ENCODE measurements around the gene CHRNA9. TPM values are rescaled to one million over a fixed set of nuclear protein-coding genes. Genes with fewer than 3 reads are reported as not detected.

CHRNA9 gene
- total and polyA plus RNA-seq, 2 of the 13 experiments (the other 11 are each of a cell fraction or from before 2014, with no cell fraction given): not detected

GRCh38 chr4:40372651-40373050, 37.5 kb downstream of the CHRNA9 start (continued):
- no peak for TF ChIP-seq PRDM15 (CRISPR knock-in tag; IDR thresholded peaks at IDR 0.05)
- TF ChIP-seq JARID2 (CRISPR knock-in tag; IDR thresholded peaks at IDR 0.05; ENCODE audit: insufficient replicate concordance): no peak
- TF ChIP-seq, protein P1, sequence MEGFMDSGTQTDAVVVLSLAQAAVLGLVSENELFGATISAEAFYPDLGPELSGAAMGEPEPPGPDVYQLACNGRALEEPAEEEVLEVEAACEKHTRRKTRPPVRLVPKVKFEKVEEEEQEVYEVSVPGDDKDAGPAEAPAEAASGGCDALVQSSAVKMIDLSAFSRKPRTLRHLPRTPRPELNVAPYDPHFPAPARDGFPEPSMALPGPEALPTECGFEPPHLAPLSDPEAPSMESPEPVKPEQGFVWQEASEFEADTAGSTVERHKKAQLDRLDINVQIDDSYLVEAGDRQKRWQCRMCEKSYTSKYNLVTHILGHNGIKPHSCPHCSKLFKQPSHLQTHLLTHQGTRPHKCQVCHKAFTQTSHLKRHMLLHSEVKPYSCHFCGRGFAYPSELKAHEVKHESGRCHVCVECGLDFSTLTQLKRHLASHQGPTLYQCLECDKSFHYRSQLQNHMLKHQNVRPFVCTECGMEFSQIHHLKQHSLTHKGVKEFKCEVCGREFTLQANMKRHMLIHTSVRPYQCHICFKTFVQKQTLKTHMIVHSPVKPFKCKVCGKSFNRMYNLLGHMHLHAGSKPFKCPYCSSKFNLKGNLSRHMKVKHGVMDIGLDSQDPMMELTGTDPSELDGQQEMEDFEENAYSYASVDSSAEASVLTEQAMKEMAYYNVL (CRISPR knock-in tag; IDR thresholded peaks at IDR 0.05; ENCODE audit: borderline replicate concordance): no peak
- no peak for TF ChIP-seq FOXK2 (IDR thresholded peaks at IDR 0.05)
- no peak for TF ChIP-seq RCOR2 (CRISPR knock-in tag; IDR thresholded peaks at IDR 0.05)
- no peak for TF ChIP-seq ZFP36L1 (CRISPR knock-in tag; IDR thresholded peaks at IDR 0.05)

DNA sequence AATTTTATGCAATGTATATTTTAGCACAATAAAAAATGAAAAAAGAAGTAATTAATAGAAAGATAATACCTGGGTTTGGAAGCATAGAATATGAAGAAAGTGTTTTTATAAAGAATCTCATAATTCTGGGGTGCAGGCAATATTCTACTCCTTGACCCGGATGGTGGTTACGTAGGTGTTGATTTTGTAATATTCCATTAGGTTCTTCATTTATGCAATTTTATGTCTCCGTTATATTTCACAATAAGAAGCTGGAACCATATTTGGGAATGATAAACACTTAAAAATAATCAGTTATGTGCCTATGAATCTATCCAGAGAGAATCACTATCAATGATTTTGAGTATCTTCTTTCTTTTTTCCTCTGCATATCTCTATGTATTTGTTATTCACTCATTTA, 38.5 kb downstream of the CHRNA9 start:
- H3K27me3 ChIP-seq (ENCODE audit: control insufficient read depth in 1 of 2, insufficient read depth in 2 of 2, low read length in 2 of 2): peaks cover 0 to 1% of the 10 kb centered on the region in 2 experiments; a peak in 2 of 5 replicates
- no TSS peak for BruUV-seq (replicated peaks)

More for the DNA sequence above, 38.5 kb downstream of the CHRNA9 start:
- ChIA-PET CTCF (ENCODE audit: low intra/inter-chr PET ratio, low total read pairs) (no interaction called here), POLR2A (no interaction called here)
- H4K20me1 ChIP-seq (ENCODE audit: insufficient read depth, low read length): no peaks in the 10 kb centered on the region
- H3K79me2 ChIP-seq (ENCODE audit: insufficient read depth, low read length): no peaks in the 10 kb centered on the region
- H3K36me3 ChIP-seq (replicated peaks in 1 of 2; ENCODE audit: control insufficient read depth in 1 of 2, insufficient read depth in 2 of 2, low read length in 2 of 2): no peaks in the 10 kb centered on the region
- no peak overlapping the region for H3K9ac ChIP-seq (ENCODE audit: insufficient read depth, low read depth, low read length)
- 65% methylated on average over 3 of the region's 3 CpGs for WGBS (ENCODE audit: low lambda C conversion rate)
- no peak overlapping the region for H3K27ac ChIP-seq (ENCODE audit: extremely low read length, insufficient read depth, low read length)
- intact Hi-C loops (cut with micrococcal nuclease; ENCODE audit: unreplicated experiment): no loop called here
- no peak overlapping the region for H2AFZ ChIP-seq (ENCODE audit: low read length)
- peaks cover 22% of the 10 kb centered on the region for H3K4me1 ChIP-seq (ENCODE audit: insufficient read depth, low read length)
- in situ Hi-C loops (cut with HindIII; ENCODE audit: extremely low pct_ligation_motif_present, low pct_unique_long_range_greater_than_20kb): no loop called here
- H3K4me2 ChIP-seq (ENCODE audit: low read depth, low read length): no peak overlapping the region
- no peaks in the 10 kb centered on the region for H3K9me3 ChIP-seq (ENCODE audit: low read length)
- H3K4me3 ChIP-seq (replicated peaks in 1 of 3; ENCODE audit: insufficient read depth in 1 of 3, low read depth in 2 of 3, low read length in 3 of 3): no peak overlapping the region
- no peak for TF ChIP-seq ZNF34 (CRISPR knock-in tag; IDR thresholded peaks at IDR 0.05; ENCODE audit: borderline replicate concordance)
- TF ChIP-seq E2F2 (CRISPR knock-in tag; IDR thresholded peaks at IDR 0.05; ENCODE audit: borderline replicate concordance): no peak
- no peak for TF ChIP-seq GLMP (CRISPR knock-in tag; IDR thresholded peaks at IDR 0.05; ENCODE audit: borderline replicate concordance)
- no peak for TF ChIP-seq KLF16 (CRISPR knock-in tag; IDR thresholded peaks at IDR 0.05)
- no peak for TF ChIP-seq ZNF17 (CRISPR knock-in tag; IDR thresholded peaks at IDR 0.05)
- TF ChIP-seq, protein P2, sequence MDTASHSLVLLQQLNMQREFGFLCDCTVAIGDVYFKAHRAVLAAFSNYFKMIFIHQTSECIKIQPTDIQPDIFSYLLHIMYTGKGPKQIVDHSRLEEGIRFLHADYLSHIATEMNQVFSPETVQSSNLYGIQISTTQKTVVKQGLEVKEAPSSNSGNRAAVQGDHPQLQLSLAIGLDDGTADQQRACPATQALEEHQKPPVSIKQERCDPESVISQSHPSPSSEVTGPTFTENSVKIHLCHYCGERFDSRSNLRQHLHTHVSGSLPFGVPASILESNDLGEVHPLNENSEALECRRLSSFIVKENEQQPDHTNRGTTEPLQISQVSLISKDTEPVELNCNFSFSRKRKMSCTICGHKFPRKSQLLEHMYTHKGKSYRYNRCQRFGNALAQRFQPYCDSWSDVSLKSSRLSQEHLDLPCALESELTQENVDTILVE (CRISPR knock-in tag; IDR thresholded peaks at IDR 0.05): no peak
- DNase-seq (ENCODE audit: low spot score): no peak
- ATAC-seq: no peak
- no peak for FAIRE-seq
